Adrenal gland (tissue), 5 donors: ENCODE measurements around the gene RNF125.

Source experiments
- CTCF ChIP-seq, 6 experiments: fragments of 450-650 bp in 4 of 6; fragments of 200-600 bp in 2 of 6; sonication (generic) in 1 of 6; IDR thresholded peaks; 1 replicate in 5 of 6; 2 replicates in 1 of 6; pipeline versions ENCODE4 v1.5.1 to v1.8.0; 2016 to 2021; ENCODE audit warnings: antibody characterized with exemption in 6 of 6, mild to moderate bottlenecking in 2 of 6, moderate library complexity in 1 of 6
- POLR2A ChIP-seq, 2 donors: fragments of 450-650 bp; IDR thresholded peaks; one replicate each; pipeline ENCODE4 v1.6.1; 2017; ENCODE audit warnings: antibody characterized with exemption in 2 of 2, mild to moderate bottlenecking in 2 of 2, moderate library complexity in 1 of 2
- donor health status: DM: no; HTN: no; CAD: no.

- TF ChIP-seq CTCF (IDR thresholded peaks at IDR 0.05), result no peak
- no peak for TF ChIP-seq POLR2A (IDR thresholded peaks at IDR 0.05)
Observed at GRCh38 chr18:32112826-32113225, 94.2 kb downstream of the RNF125 start.
